ENCODE data around the gene RNGTT.

- TF ChIP-seq CTCF (IDR thresholded peaks at IDR 0.05) (no peak), POLR2AphosphoS5 (IDR thresholded peaks at IDR 0.05; ENCODE audit: insufficient read depth in 1 of 2, low read depth in 1 of 2) (no peak), POLR2A (IDR thresholded peaks at IDR 0.05) (no peak)
Observed at GRCh38 chr6:88872962-88873361, 90.5 kb downstream of the RNGTT start.

Measured in vagina (tissue), 2 donors.